Measurements from ENCODE around the gene CHRM4.

CHRM4 gene

DNA sequence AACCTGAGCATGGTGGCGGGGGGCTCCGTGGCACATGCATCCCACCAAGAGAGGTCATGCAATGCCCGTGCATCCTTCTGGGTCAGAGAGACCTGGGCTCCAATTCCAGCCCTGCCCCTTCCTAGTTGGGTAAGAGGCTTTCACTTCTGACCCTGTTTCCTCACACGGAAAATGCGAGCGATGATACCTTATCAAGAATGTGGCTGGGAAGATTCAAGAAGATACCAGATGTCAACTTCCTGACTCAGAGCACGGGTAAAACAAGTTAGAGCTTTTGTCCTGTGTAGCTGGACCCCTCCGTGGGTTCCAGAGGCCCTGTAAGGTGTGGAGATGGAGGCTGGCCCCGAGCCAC, 53.0 kb downstream of the CHRM4 start:
- TF ChIP-seq POLR2AphosphoS5 (IDR thresholded peaks at IDR 0.05; ENCODE audit: low read depth, low read length): no peak
- TF ChIP-seq POLR2A (IDR thresholded peaks at IDR 0.05; ENCODE audit: low read depth, low read length): no peak
- no peak for TF ChIP-seq TAF1 (IDR thresholded peaks at IDR 0.05; ENCODE audit: borderline replicate concordance, low read depth, low read length)
- FAIRE-seq (no peak), DNase-seq (ENCODE audit: insufficient read length) (no peak)

- TF ChIP-seq TAF1 (IDR thresholded peaks at IDR 0.05; ENCODE audit: borderline replicate concordance, low read depth, low read length): no peak
- no peak for TF ChIP-seq POLR2AphosphoS5 (IDR thresholded peaks at IDR 0.05; ENCODE audit: low read depth, low read length)
- no peak for TF ChIP-seq POLR2A (IDR thresholded peaks at IDR 0.05; ENCODE audit: low read depth, low read length)
- DNase-seq (ENCODE audit: insufficient read length): no peak
- FAIRE-seq: no peak
Observed at GRCh38 chr11:46337626-46338345, 53.8 kb downstream of the CHRM4 start.

GRCh38 chr11:46336563-46337180, 54.9 kb downstream of the CHRM4 start:
- DNase-seq (ENCODE audit: insufficient read length) (no peak), FAIRE-seq (no peak)
- no peak for TF ChIP-seq POLR2A (IDR thresholded peaks at IDR 0.05; ENCODE audit: low read depth, low read length)
- no peak for TF ChIP-seq POLR2AphosphoS5 (IDR thresholded peaks at IDR 0.05; ENCODE audit: low read depth, low read length)
- TF ChIP-seq TAF1 (IDR thresholded peaks at IDR 0.05; ENCODE audit: borderline replicate concordance, low read depth, low read length): no peak

GRCh38 chr11:46335890-46336562, 55.5 kb downstream of the CHRM4 start:
- TF ChIP-seq POLR2AphosphoS5 (IDR thresholded peaks at IDR 0.05; ENCODE audit: low read depth, low read length): no peak
- TF ChIP-seq POLR2A (IDR thresholded peaks at IDR 0.05; ENCODE audit: low read depth, low read length): no peak
- TF ChIP-seq TAF1 (IDR thresholded peaks at IDR 0.05; ENCODE audit: borderline replicate concordance, low read depth, low read length): no peak
- no peak for DNase-seq (ENCODE audit: insufficient read length)
- FAIRE-seq: no peak

DNA sequence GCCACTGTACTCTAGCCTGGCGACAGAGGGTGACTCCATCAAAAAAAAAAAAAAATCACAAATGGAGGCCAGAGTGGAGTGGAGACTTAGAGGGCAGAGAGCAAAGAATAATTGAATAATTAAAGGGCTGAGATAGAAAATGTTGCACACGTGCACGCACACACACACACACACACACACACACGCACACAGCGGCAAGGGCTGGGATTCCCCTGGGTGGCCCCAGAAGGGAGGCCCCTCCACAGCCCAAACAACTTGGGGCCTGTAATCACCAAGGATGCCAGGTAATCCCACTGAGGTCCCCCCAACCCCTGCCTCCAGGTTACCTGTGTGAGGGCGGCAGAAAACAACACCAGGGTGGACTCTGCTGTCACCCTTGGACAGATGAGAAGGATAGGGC, 56.3 kb downstream of the CHRM4 start:
- DNase-seq (ENCODE audit: insufficient read length): no peak
- no peak for FAIRE-seq
- TF ChIP-seq POLR2AphosphoS5 (IDR thresholded peaks at IDR 0.05; ENCODE audit: low read depth, low read length) (no peak), POLR2A (IDR thresholded peaks at IDR 0.05; ENCODE audit: low read depth, low read length) (no peak), TAF1 (IDR thresholded peaks at IDR 0.05; ENCODE audit: borderline replicate concordance, low read depth, low read length) (no peak)

- DNase-seq (ENCODE audit: insufficient read length) (no peak), FAIRE-seq (no peak)
- TF ChIP-seq POLR2AphosphoS5 (IDR thresholded peaks at IDR 0.05; ENCODE audit: low read depth, low read length) (no peak), TAF1 (IDR thresholded peaks at IDR 0.05; ENCODE audit: borderline replicate concordance, low read depth, low read length) (no peak), POLR2A (IDR thresholded peaks at IDR 0.05; ENCODE audit: low read depth, low read length) (no peak)
Observed at GRCh38 chr11:46334211-46334610, 57.4 kb downstream of the CHRM4 start.

Data from GM12892 (cell line).